ENCODE results near the gene PCBD1. TPM values are rescaled to one million over a fixed set of nuclear protein-coding genes. Genes with fewer than 3 reads are reported as not detected.
"Not testable (repeated sequence)": the region's sequence is repeated elsewhere in the genome, so short reads cannot be mapped to it uniquely, and the experiment has no call there.

PCBD1 gene
- total and polyA plus RNA-seq, 4 experiments from 2014 or later: 12.4 to 22.5 (median 18.0) TPM

- ChIA-PET CTCF (ENCODE audit: partially characterized antibody) (interaction anchor here (0.9 to 2.0 kb wide), 7 partner anchors 9 to 63 kb away, joined by 3 to 12 read pairs (median 3); no protein-coding TSS in a partner anchor), POLR2A (ENCODE audit: partially characterized antibody) (no interaction called here)
- Mint-ChIP-seq H3K4me3 (peak overlapping the region in 3 of 8 donors; percentile 14 to 60 (median 48)), H3K27ac (no peak overlapping the region), H3K27me3 (peaks cover 3 to 18% of the 10 kb centered on the region in 2 donors), H3K36me3 (no peaks in the 10 kb centered on the region), H3K4me1 (peaks cover 0 to 6% (median 5%) of the 10 kb centered on the region in 4 donors), H3K9me3 (no peaks in the 10 kb centered on the region)
- Histone ChIP-seq H3K9me3 (ENCODE audit: control insufficient read depth in 1 of 2, low read length in 2 of 2) (no peaks in the 10 kb centered on the region), H3K27ac (ENCODE audit: low read depth, low read length) (no peak overlapping the region), H3K4me3 (ENCODE audit: low read length in 2 of 2) (no peak overlapping the region), H3K27me3 (ENCODE audit: insufficient read depth, low read length) (peaks cover 8% of the 10 kb centered on the region), H3K4me1 (ENCODE audit: insufficient read depth, low read length) (no peaks in the 10 kb centered on the region), H3K36me3 (ENCODE audit: insufficient read depth, low read length) (no peaks in the 10 kb centered on the region)
- intact Hi-C loops (cut with micrococcal nuclease): no loop called here
- DNase-seq: peak in 4 of 5 donors; percentile 11 to 36 (median 18)
Observed at GRCh38 chr10:70925377-70926225, 37.2 kb upstream of the PCBD1 start.

GRCh38 chr10:70923696-70924095, 35.3 kb upstream of the PCBD1 start:
- ChIA-PET CTCF (ENCODE audit: partially characterized antibody) (no interaction called here), POLR2A (ENCODE audit: partially characterized antibody) (no interaction called here)
- H3K27me3 ChIP-seq (ENCODE audit: insufficient read depth, low read length): peaks cover 8% of the 10 kb centered on the region
- intact Hi-C loops (cut with micrococcal nuclease): no loop called here
- Mint-ChIP-seq H3K36me3 (no peaks in the 10 kb centered on the region), H3K4me1 (peaks cover 0 to 6% (median 5%) of the 10 kb centered on the region in 4 donors), H3K9me3 (no peaks in the 10 kb centered on the region), H3K27ac (no peak overlapping the region), H3K27me3 (peaks cover 9 to 18% of the 10 kb centered on the region in 2 donors), H3K4me3 (no peak overlapping the region)
- no peaks in the 10 kb centered on the region for H3K36me3 ChIP-seq (ENCODE audit: insufficient read depth, low read length)
- DNase-seq: no peak
- no peak overlapping the region for H3K27ac ChIP-seq (ENCODE audit: low read depth, low read length)
- H3K9me3 ChIP-seq (ENCODE audit: control insufficient read depth in 1 of 2, low read length in 2 of 2): no peaks in the 10 kb centered on the region
- no peak overlapping the region for H3K4me3 ChIP-seq (ENCODE audit: low read length in 2 of 2)
- H3K4me1 ChIP-seq (ENCODE audit: insufficient read depth, low read length): no peaks in the 10 kb centered on the region

- Mint-ChIP-seq H3K27ac (no peak overlapping the region), H3K4me1 (peaks cover 0 to 6% (median 5%) of the 10 kb centered on the region in 4 donors), H3K9me3 (no peaks in the 10 kb centered on the region), H3K4me3 (no peak overlapping the region), H3K27me3 (peaks cover 11 to 25% of the 10 kb centered on the region in 2 donors), H3K36me3 (no peaks in the 10 kb centered on the region)
- POLR2A ChIA-PET (ENCODE audit: partially characterized antibody): no interaction called here
- Histone ChIP-seq H3K9me3 (ENCODE audit: control insufficient read depth in 1 of 2, low read length in 2 of 2) (no peaks in the 10 kb centered on the region), H3K27ac (ENCODE audit: low read depth, low read length) (no peak overlapping the region), H3K4me1 (ENCODE audit: insufficient read depth, low read length) (no peaks in the 10 kb centered on the region), H3K27me3 (ENCODE audit: insufficient read depth, low read length) (peaks cover 8% of the 10 kb centered on the region), H3K4me3 (ENCODE audit: low read length in 2 of 2) (no peak overlapping the region), H3K36me3 (ENCODE audit: insufficient read depth, low read length) (no peaks in the 10 kb centered on the region)
- CTCF ChIA-PET (ENCODE audit: partially characterized antibody): no interaction called here
- no peak for DNase-seq
- intact Hi-C loops (cut with micrococcal nuclease): no loop called here
Observed at GRCh38 chr10:70921285-70921684, 32.9 kb upstream of the PCBD1 start.

GRCh38 chr10:70920519-70920918, 32.2 kb upstream of the PCBD1 start:
- H3K4me3 ChIP-seq (ENCODE audit: low read length in 2 of 2): no peak overlapping the region
- no peak overlapping the region for H3K27ac Mint-ChIP-seq
- no peak overlapping the region for H3K27ac ChIP-seq (ENCODE audit: low read depth, low read length)
- intact Hi-C loops (cut with micrococcal nuclease): no loop called here
- H3K4me1 Mint-ChIP-seq: peaks cover 0 to 6% (median 4%) of the 10 kb centered on the region in 4 donors
- no peaks in the 10 kb centered on the region for H3K36me3 ChIP-seq (ENCODE audit: insufficient read depth, low read length)
- no peaks in the 10 kb centered on the region for H3K9me3 Mint-ChIP-seq
- ChIA-PET CTCF (ENCODE audit: partially characterized antibody) (no interaction called here), POLR2A (ENCODE audit: partially characterized antibody) (no interaction called here)
- no peaks in the 10 kb centered on the region for H3K4me1 ChIP-seq (ENCODE audit: insufficient read depth, low read length)
- DNase-seq: no peak
- no peaks in the 10 kb centered on the region for H3K9me3 ChIP-seq (ENCODE audit: control insufficient read depth in 1 of 2, low read length in 2 of 2)
- H3K27me3 Mint-ChIP-seq: peaks cover 11 to 30% of the 10 kb centered on the region in 2 donors
- no peaks in the 10 kb centered on the region for H3K36me3 Mint-ChIP-seq
- no peak overlapping the region for H3K4me3 Mint-ChIP-seq
- H3K27me3 ChIP-seq (ENCODE audit: insufficient read depth, low read length): peaks cover 8% of the 10 kb centered on the region

GRCh38 chr10:70919906-70920305, 31.5 kb upstream of the PCBD1 start:
- DNase-seq; H3K36me3 Mint-ChIP-seq; H3K9me3 Mint-ChIP-seq; H3K27me3 ChIP-seq (ENCODE audit: insufficient read depth, low read length); H3K36me3 ChIP-seq (ENCODE audit: insufficient read depth, low read length); H3K9me3 ChIP-seq (ENCODE audit: control insufficient read depth in 1 of 2, low read length in 2 of 2); intact Hi-C loops (cut with micrococcal nuclease); H3K4me3 Mint-ChIP-seq; H3K27ac Mint-ChIP-seq; POLR2A ChIA-PET (ENCODE audit: partially characterized antibody); H3K4me1 ChIP-seq (ENCODE audit: insufficient read depth, low read length); H3K4me1 Mint-ChIP-seq; H3K4me3 ChIP-seq (ENCODE audit: low read length in 2 of 2); H3K27ac ChIP-seq (ENCODE audit: low read depth, low read length): not testable (repeated sequence)
- CTCF ChIA-PET (ENCODE audit: partially characterized antibody): interaction anchor here (1.2 kb wide), 1 partner anchor 365 kb away, joined by 3 read pairs; no protein-coding TSS in a partner anchor
- H3K27me3 Mint-ChIP-seq: peaks cover 11 to 30% of the 10 kb centered on the region in 2 donors

GRCh38 chr10:70918851-70919530, 30.6 kb upstream of the PCBD1 start:
- H3K4me3 ChIP-seq (ENCODE audit: low read length in 2 of 2): no peak overlapping the region
- intact Hi-C loops (cut with micrococcal nuclease): no loop called here
- POLR2A ChIA-PET (ENCODE audit: partially characterized antibody): no interaction called here
- Mint-ChIP-seq H3K27me3 (peaks cover 12 to 31% of the 10 kb centered on the region in 2 donors), H3K27ac (no peak overlapping the region), H3K9me3 (no peaks in the 10 kb centered on the region), H3K4me1 (no peaks in the 10 kb centered on the region), H3K36me3 (no peaks in the 10 kb centered on the region), H3K4me3 (peak overlapping the region in 1 of 8 donors; percentile 44)
- peaks cover 8% of the 10 kb centered on the region for H3K27me3 ChIP-seq (ENCODE audit: insufficient read depth, low read length)
- H3K27ac ChIP-seq (ENCODE audit: low read depth, low read length): no peak overlapping the region
- no peaks in the 10 kb centered on the region for H3K9me3 ChIP-seq (ENCODE audit: control insufficient read depth in 1 of 2, low read length in 2 of 2)
- DNase-seq: no peak
- CTCF ChIA-PET (ENCODE audit: partially characterized antibody): interaction anchor here (1.2 kb wide), 1 partner anchor 366 kb away, joined by 3 read pairs; no protein-coding TSS in a partner anchor
- no peaks in the 10 kb centered on the region for H3K4me1 ChIP-seq (ENCODE audit: insufficient read depth, low read length)
- no peaks in the 10 kb centered on the region for H3K36me3 ChIP-seq (ENCODE audit: insufficient read depth, low read length)

- Mint-ChIP-seq H3K9me3 (peaks cover 0 to 2% (median under 1%) of the 10 kb centered on the region in 8 donors), H3K27me3 (peaks cover 13 to 28% of the 10 kb centered on the region in 2 donors), H3K4me1 (no peaks in the 10 kb centered on the region), H3K27ac (no peak overlapping the region), H3K36me3 (no peaks in the 10 kb centered on the region), H3K4me3 (no peak overlapping the region)
- Histone ChIP-seq H3K4me1 (ENCODE audit: insufficient read depth, low read length) (no peaks in the 10 kb centered on the region), H3K27me3 (ENCODE audit: insufficient read depth, low read length) (peaks cover 8% of the 10 kb centered on the region), H3K4me3 (ENCODE audit: low read length in 2 of 2) (no peak overlapping the region), H3K9me3 (ENCODE audit: control insufficient read depth in 1 of 2, low read length in 2 of 2) (no peaks in the 10 kb centered on the region), H3K27ac (ENCODE audit: low read depth, low read length) (no peak overlapping the region), H3K36me3 (ENCODE audit: insufficient read depth, low read length) (no peaks in the 10 kb centered on the region)
- intact Hi-C loops (cut with micrococcal nuclease): no loop called here
- CTCF ChIA-PET (ENCODE audit: partially characterized antibody): no interaction called here
- POLR2A ChIA-PET (ENCODE audit: partially characterized antibody): no interaction called here
- no peak for DNase-seq
Observed at GRCh38 chr10:70917635-70918034, 29.3 kb upstream of the PCBD1 start.
